ENCODE measurements around the gene FAM240B.

DNA sequence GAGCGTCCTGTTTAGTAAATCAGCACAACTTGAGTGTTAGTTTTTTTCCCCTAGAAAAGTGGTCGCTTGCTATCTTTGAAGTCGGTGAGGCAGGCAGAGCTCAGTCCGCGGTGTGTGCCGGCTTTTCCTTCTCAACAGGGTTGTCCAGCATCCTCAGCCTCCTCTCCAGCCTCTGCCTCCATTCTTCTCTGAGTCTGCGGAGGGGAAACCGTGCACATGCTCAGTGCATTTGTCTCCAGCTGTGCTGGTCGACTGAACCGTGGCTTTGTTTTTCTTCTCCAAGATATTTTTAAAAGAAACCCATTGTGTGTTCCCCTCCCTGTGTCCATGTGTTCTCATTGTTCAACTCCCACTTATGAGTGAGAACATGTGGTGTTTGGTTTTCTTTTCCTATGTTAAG lies 25.3 kb downstream of the FAM240B start:
- TF ChIP-seq, protein P1, sequence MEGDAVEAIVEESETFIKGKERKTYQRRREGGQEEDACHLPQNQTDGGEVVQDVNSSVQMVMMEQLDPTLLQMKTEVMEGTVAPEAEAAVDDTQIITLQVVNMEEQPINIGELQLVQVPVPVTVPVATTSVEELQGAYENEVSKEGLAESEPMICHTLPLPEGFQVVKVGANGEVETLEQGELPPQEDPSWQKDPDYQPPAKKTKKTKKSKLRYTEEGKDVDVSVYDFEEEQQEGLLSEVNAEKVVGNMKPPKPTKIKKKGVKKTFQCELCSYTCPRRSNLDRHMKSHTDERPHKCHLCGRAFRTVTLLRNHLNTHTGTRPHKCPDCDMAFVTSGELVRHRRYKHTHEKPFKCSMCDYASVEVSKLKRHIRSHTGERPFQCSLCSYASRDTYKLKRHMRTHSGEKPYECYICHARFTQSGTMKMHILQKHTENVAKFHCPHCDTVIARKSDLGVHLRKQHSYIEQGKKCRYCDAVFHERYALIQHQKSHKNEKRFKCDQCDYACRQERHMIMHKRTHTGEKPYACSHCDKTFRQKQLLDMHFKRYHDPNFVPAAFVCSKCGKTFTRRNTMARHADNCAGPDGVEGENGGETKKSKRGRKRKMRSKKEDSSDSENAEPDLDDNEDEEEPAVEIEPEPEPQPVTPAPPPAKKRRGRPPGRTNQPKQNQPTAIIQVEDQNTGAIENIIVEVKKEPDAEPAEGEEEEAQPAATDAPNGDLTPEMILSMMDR (conservative IDR thresholded peaks at IDR 0.05; ENCODE audit: low read depth in 2 of 2), result no peak
- TF ChIP-seq EZH2phosphoT487 (IDR thresholded peaks at IDR 0.05; ENCODE audit: unreplicated experiment), result no peak
- no peak for TF ChIP-seq EZH2 (IDR thresholded peaks at IDR 0.05; ENCODE audit: low read depth, unreplicated experiment)
- no peak for TF ChIP-seq REST (IDR thresholded peaks at IDR 0.05; ENCODE audit: unreplicated experiment)
- no peak for TF ChIP-seq ETS1 (IDR thresholded peaks at IDR 0.05)
- no peak for TF ChIP-seq STAT1 (IDR thresholded peaks at IDR 0.05; ENCODE audit: unreplicated experiment)
- TF ChIP-seq ZNF114 (CRISPR knock-in tag; IDR thresholded peaks at IDR 0.05), result no peak
- no peak for TF ChIP-seq CREB1 (CRISPR knock-in tag; IDR thresholded peaks at IDR 0.05; ENCODE audit: low read depth)
- no peak for TF ChIP-seq POLR2AphosphoS5 (IDR thresholded peaks at IDR 0.05; ENCODE audit: low read depth)
- no peak for TF ChIP-seq ZNF331 (CRISPR knock-in tag; IDR thresholded peaks at IDR 0.05; ENCODE audit: low read depth)
- TF ChIP-seq JUNB (IDR thresholded peaks at IDR 0.05; ENCODE audit: unreplicated experiment), result no peak
- no peak for TF ChIP-seq NANOG (IDR thresholded peaks at IDR 0.05; ENCODE audit: borderline replicate concordance)
- TF ChIP-seq, protein P2, sequence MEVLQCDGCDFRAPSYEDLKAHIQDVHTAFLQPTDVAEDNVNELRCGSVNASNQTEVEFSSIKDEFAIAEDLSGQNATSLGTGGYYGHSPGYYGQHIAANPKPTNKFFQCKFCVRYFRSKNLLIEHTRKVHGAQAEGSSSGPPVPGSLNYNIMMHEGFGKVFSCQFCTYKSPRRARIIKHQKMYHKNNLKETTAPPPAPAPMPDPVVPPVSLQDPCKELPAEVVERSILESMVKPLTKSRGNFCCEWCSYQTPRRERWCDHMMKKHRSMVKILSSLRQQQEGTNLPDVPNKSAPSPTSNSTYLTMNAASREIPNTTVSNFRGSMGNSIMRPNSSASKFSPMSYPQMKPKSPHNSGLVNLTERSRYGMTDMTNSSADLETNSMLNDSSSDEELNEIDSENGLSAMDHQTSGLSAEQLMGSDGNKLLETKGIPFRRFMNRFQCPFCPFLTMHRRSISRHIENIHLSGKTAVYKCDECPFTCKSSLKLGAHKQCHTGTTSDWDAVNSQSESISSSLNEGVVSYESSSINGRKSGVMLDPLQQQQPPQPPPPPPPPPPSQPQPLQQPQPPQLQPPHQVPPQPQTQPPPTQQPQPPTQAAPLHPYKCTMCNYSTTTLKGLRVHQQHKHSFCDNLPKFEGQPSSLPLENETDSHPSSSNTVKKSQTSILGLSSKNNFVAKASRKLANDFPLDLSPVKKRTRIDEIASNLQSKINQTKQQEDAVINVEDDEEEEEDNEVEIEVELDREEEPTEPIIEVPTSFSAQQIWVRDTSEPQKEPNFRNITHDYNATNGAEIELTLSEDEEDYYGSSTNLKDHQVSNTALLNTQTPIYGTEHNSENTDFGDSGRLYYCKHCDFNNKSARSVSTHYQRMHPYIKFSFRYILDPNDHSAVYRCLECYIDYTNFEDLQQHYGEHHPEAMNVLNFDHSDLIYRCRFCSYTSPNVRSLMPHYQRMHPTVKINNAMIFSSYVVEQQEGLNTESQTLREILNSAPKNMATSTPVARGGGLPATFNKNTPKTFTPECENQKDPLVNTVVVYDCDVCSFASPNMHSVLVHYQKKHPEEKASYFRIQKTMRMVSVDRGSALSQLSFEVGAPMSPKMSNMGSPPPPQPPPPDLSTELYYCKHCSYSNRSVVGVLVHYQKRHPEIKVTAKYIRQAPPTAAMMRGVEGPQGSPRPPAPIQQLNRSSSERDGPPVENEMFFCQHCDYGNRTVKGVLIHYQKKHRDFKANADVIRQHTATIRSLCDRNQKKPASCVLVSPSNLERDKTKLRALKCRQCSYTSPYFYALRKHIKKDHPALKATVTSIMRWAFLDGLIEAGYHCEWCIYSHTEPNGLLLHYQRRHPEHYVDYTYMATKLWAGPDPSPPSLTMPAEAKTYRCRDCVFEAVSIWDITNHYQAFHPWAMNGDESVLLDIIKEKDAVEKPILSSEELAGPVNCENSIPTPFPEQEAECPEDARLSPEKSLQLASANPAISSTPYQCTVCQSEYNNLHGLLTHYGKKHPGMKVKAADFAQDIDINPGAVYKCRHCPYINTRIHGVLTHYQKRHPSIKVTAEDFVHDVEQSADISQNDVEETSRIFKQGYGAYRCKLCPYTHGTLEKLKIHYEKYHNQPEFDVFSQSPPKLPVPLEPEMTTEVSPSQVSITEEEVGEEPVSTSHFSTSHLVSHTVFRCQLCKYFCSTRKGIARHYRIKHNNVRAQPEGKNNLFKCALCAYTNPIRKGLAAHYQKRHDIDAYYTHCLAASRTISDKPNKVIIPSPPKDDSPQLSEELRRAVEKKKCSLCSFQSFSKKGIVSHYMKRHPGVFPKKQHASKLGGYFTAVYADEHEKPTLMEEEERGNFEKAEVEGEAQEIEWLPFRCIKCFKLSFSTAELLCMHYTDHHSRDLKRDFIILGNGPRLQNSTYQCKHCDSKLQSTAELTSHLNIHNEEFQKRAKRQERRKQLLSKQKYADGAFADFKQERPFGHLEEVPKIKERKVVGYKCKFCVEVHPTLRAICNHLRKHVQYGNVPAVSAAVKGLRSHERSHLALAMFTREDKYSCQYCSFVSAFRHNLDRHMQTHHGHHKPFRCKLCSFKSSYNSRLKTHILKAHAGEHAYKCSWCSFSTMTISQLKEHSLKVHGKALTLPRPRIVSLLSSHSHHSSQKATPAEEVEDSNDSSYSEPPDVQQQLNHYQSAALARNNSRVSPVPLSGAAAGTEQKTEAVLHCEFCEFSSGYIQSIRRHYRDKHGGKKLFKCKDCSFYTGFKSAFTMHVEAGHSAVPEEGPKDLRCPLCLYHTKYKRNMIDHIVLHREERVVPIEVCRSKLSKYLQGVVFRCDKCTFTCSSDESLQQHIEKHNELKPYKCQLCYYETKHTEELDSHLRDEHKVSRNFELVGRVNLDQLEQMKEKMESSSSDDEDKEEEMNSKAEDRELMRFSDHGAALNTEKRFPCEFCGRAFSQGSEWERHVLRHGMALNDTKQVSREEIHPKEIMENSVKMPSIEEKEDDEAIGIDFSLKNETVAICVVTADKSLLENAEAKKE (CRISPR knock-in tag; IDR thresholded peaks at IDR 0.05), result no peak

All from GM23338 (cell line).